ENCODE data around the gene CPE. TPM values are rescaled to one million over a fixed set of nuclear protein-coding genes. Genes with fewer than 3 reads are reported as not detected.
"Not testable (repeated sequence)": the region's sequence is repeated elsewhere in the genome, so short reads cannot be mapped to it uniquely, and the experiment has no call there.

Gene CPE
- polyA plus RNA-seq, 3 donors: 89.0 to 152 (median 96.9) TPM

DNA sequence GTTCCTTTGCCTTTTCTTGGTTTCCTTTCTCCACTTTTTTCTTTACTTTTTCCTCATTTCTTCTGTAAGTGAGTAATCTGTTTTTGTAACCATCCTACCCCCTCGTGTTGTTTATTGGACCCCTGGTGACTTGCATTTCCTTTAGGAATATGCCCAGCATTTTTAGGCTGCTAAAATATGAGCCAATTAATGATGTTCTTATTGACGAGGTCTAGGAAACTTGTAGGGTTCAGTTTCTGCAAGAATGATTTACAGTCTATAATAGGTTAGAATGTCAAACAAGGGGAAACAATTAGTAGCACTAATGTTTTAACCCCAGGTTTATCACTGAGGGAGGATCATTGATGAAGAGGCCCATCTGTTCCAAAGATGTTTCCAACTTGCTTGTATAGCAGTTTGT, 79.0 kb downstream of the CPE start:
- no peak for DNase-seq

- DNase-seq: no peak
Measured at GRCh38 chr4:165458471-165458870, 79.7 kb downstream of the CPE start.

- DNase-seq: no peak
Measured at GRCh38 chr4:165461159-165461821, 82.5 kb downstream of the CPE start.

DNA sequence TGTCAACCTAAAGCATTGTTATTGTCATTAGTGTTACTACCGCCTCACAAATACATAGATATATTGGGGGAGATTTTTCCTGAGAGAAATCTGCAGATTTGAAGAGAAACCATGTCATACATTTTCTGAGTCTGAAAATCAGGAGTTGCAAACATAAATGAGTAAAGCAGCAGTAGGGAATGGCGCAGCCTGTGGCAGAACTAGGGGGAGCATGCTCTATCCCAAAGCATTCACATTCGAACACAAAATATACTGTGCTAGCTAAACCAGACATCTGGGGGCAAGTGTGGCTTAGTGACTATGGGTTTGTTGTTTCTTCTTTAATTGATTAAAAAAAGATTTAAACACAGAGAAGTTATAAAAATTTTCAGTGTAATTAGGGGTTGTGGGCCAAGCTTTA, 83.2 kb downstream of the CPE start:
- DNase-seq: no peak

- DNase-seq: no peak
Measured at GRCh38 chr4:165464376-165464775, 85.6 kb downstream of the CPE start.

- DNase-seq: peak; percentile 39
Measured at GRCh38 chr4:165464813-165465381, 86.1 kb downstream of the CPE start.

GRCh38 chr4:165470009-165470408, 91.2 kb downstream of the CPE start:
- DNase-seq: no peak

GRCh38 chr4:165472943-165473676, 94.3 kb downstream of the CPE start:
- no peak for DNase-seq

- DNase-seq: no peak
Measured at GRCh38 chr4:165474784-165475705, 96.2 kb downstream of the CPE start.

- DNase-seq: no peak
Measured at GRCh38 chr4:165475706-165476070, 96.9 kb downstream of the CPE start.

GRCh38 chr4:165476214-165477098, 97.6 kb downstream of the CPE start:
- no peak for DNase-seq

GRCh38 chr4:165477799-165478198, 99.0 kb downstream of the CPE start:
- DNase-seq: no peak

DNA sequence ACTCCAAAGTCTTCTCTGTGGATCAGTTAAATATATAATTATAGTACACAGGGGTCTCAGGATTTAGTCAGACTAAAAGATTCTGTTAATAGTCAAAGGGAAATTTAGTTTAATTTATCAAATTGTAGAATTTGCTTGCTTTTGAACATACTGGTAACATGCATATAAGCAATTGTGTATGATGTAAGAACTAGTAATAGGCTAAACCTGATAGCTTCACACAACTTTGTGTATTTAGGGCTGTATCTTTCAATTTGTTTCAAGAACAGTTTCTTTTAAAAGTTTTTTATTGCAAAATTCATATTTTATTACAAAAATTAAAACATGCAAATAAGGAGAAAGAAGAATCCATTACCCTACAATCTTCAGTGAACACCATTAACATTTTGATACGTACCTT, 99.5 kb downstream of the CPE start:
- DNase-seq: no peak

GRCh38 chr4:165481053-165481835, 102.4 kb downstream of the CPE start:
- DNase-seq: no peak

- no peak for DNase-seq
Measured at GRCh38 chr4:165489786-165490185, 111.0 kb downstream of the CPE start.

- DNase-seq: not testable (repeated sequence)
Measured at GRCh38 chr4:165492583-165492982, 113.8 kb downstream of the CPE start.

DNA sequence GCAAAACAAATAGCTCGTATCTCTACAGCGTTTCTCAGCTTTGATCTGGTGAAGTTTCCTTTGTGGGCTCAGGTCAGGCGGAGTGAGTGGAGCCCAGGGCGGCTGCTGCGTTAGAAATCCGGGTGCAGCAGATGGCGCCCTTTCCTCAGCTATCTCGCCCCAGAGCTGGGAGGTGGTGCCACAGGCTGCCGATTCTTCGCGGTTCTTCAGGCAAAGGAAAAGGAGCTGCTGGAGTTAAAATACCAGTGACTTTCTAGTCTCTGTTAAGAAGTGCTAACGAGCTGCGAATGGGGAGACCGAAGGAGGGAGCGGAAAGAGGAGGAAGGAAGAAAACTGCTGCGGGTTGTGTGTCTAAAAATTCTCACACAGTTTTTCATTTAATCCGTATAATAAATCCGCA, 114.6 kb downstream of the CPE start:
- DNase-seq: peak; percentile 57

DNA sequence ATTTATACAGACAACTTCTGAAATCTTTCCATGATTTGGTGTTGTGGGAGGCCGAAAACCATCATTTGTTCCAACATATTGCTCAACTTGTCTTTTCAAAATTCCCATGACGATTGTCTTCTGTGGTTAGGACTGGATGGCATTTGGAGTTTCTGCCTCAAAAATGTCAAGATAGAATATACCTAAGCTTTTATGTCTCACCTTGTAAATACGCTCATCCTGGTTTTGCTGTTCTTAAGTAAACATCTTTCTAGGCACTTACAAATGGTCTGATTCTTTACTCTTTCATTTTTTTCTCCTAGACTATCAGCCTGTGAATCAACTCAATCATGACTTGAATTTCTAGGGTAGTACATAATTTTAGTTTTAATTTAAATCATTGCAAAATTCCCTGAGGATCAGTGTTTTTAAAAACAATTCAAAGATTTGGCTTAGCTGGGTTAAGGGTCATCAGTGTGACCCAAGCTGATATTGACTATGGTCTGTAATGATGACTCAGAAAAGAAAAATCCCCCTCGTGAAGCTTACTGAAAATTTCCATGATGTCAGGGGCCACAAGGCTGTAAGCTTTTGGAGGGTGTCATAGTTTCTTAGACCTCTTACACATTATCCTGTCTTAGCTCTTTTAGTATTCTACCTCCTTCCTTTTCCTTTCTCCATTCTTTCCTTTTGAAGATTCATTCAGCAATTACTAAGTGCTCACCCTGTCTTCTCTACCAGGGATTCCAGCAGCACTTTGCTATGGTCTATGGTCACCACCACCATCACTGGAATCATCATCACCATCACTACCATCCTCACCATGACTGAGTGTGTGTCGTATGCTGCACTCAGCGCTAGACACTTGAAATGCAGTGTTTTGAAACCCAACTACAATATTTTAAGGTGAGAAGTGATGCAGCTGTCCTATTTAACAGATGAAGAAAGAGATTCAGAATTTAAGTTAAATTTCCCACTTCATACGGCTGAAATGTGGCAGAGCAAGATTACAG, 124.4 kb downstream of the CPE start:
- DNase-seq: no peak

DNA sequence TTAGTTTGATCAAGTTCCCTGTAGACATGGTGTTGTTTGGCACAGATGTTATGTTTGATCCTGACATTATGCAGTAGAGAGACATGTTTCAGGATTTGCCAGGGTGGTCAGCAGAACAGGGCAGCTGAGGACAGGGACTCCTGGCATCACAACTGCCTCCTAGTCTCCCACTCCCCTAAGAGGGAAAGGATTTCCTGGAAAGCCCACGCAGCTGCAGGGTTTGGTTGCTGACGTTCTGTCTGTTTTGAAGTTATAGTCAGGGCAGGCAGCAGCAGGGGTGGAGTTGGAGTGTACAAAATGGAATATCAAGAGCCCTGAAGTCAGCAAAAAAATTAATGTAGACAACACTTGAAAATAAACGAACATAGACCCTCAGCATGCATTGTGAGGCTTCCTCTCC, 125.4 kb downstream of the CPE start:
- DNase-seq: no peak
